Sigmoid colon (tissue), 7 donors: ENCODE data around the gene SH3BP5. TPM values are rescaled to one million over a fixed set of nuclear protein-coding genes. Genes with fewer than 3 reads are reported as not detected.
A peak's percentile ranks its signal among the peaks of the same experiment; 100 is the strongest.

Source experiments
- DNase-seq: peaks from one replicate; pipeline ENCODE4 v3.0.0-alpha.2; 2019
- H3K27ac ChIP-seq, 4 donors: fragments of 200-600 bp; sonication (generic); one replicate each; pipeline ENCODE4 v1.5.1; 2016 to 2019; ENCODE audit warnings: mild to moderate bottlenecking in 1 of 4
- H3K27me3 ChIP-seq, 3 donors: fragments of 200-600 bp; sonication (generic); one replicate each; pipeline ENCODE4 v1.5.1; 2019; ENCODE audit warnings: mild to moderate bottlenecking in 1 of 3
- H3K36me3 ChIP-seq, 4 donors: fragments of 200-600 bp; sonication (generic); one replicate each; pipeline ENCODE4 v1.5.1; 2016 to 2019
- H3K4me1 ChIP-seq, 4 donors: fragments of 200-600 bp; sonication (generic); one replicate each; pipeline ENCODE4 v1.5.1; 2017 to 2019
- H3K4me3 ChIP-seq, 4 donors: fragments of 200-600 bp; sonication (generic); one replicate each; pipeline ENCODE4 v1.5.1; 2017 to 2019; ENCODE audit warnings: mild to moderate bottlenecking in 2 of 4, moderate library complexity in 1 of 4
- H3K9me3 ChIP-seq, 4 donors: fragments of 200-600 bp in 3 of 4; sonication (generic) in 3 of 4; one replicate each; pipeline versions ENCODE4 v1.5.1 to v1.6.1; 2013 to 2019
- CTCF ChIP-seq, 4 experiments: fragments of 450-650 bp in 3 of 4; fragments of 200-600 bp in 1 of 4; IDR thresholded peaks; one replicate each; pipeline ENCODE4 v1.5.1; 2016 to 2019; ENCODE audit warnings: antibody characterized with exemption in 4 of 4, mild to moderate bottlenecking in 3 of 4, moderate library complexity in 2 of 4
- EP300 ChIP-seq, 4 donors: sonication (generic); formaldehyde crosslinking; IDR thresholded peaks; one replicate each; pipeline ENCODE4 v1.6.1; 2017; ENCODE audit warnings: antibody characterized with exemption in 4 of 4
- POLR2A ChIP-seq, 2 donors: fragments of 450-650 bp; IDR thresholded peaks; one replicate each; pipeline ENCODE4 v1.6.1; 2016; ENCODE audit warnings: antibody characterized with exemption in 2 of 2, mild to moderate bottlenecking in 2 of 2, moderate library complexity in 2 of 2
- POLR2AphosphoS5 ChIP-seq, 4 donors: sonication (generic); formaldehyde crosslinking; IDR thresholded peaks; one replicate each; pipeline ENCODE4 v1.6.1; 2017; ENCODE audit warnings: antibody characterized with exemption in 4 of 4
- WGBS, 2 donors: extraction: QIAGEN DNeasy Blood & Tissue Kit; methylation state at CpG; one replicate each; pipeline ENCODE4 v1.1.7; 2013; 5-methylcytosine and 5-hydroxymethylcytosine counted together
- intact Hi-C: fragments of 100-400 bp; cut with DNase I; formaldehyde crosslinking; loops from one replicate; pipeline ENCODE4 v1.15.1; 2023
- polyA plus RNA-seq, 3 donors: library from polyadenylated mRNA; stranded (reverse); fragments of 200-250 nt; gene quantifications; one replicate each; pipeline ENCODE4 v1.2.3, GENCODE V29; 2013
- total RNA-seq, 4 donors: library from RNA; depleted of rRNA; stranded (reverse); fragments of >200 nt; gene quantifications; one replicate each; pipeline ENCODE4 v1.1.0, GENCODE V29; 2016
- donor health status: healthy with polysubstance abuse.
- donor health status: Bipolar disorder and iron deficiency.
- donor health status: healthy.

The SH3BP5 gene
- total and polyA plus RNA-seq, 7 donors, result 5.5 to 40.4 (median 31.2) TPM

DNA sequence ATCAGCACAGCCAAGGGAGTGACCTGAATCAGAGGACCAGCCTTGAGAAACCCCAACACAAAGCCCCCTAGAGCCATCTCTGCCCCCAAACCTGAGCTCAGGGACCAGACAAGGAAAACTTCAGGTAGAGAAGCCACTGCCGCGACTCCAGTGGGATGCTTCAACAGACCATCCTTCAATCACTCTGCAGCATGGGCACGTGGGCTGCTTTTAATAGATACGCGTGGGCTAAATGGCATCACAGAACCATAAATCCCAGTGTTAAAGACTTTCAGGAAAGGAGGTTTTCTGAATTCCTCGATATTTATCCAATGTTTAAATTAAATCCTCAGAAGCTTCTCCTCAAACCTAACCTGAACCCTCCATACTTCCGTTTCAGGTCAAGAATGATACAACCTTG is 30.6 kb downstream of the SH3BP5 start:
- TF ChIP-seq EP300 (IDR thresholded peaks at IDR 0.05), result no peak
- TF ChIP-seq CTCF (IDR thresholded peaks at IDR 0.05), result no peak
- TF ChIP-seq POLR2A (IDR thresholded peaks at IDR 0.05), result no peak
- TF ChIP-seq POLR2AphosphoS5 (IDR thresholded peaks at IDR 0.05), result no peak
- no peaks in the 10 kb centered on the region for H3K9me3 ChIP-seq
- 96 to 97% methylated on average over 7 of the region's 7 CpGs for WGBS, 2 donors
- H3K36me3 ChIP-seq, result peaks cover 0 to 10% (median 0%) of the 10 kb centered on the region in 4 donors
- H3K4me3 ChIP-seq, result no peak overlapping the region
- H3K27me3 ChIP-seq, result no peaks in the 10 kb centered on the region
- H3K4me1 ChIP-seq, result no peaks in the 10 kb centered on the region
- H3K27ac ChIP-seq, result no peak overlapping the region
- DNase-seq, result peak; percentile 19
- intact Hi-C loops, result no loop called here

GRCh38 chr3:15300323-15301078 is 31.9 kb downstream of the SH3BP5 start:
- no peaks in the 10 kb centered on the region for H3K4me1 ChIP-seq
- intact Hi-C loops, result no loop called here
- peaks cover 0 to 10% (median 0%) of the 10 kb centered on the region in 4 donors for H3K36me3 ChIP-seq
- no peaks in the 10 kb centered on the region for H3K9me3 ChIP-seq
- H3K27me3 ChIP-seq, result no peaks in the 10 kb centered on the region
- 62 to 72% methylated on average over 8 of the region's 8 CpGs for WGBS, 2 donors
- no peak overlapping the region for H3K4me3 ChIP-seq
- peak; percentile 66 for DNase-seq
- H3K27ac ChIP-seq, result peak overlapping the region; percentile 5 to 34 (median 14)
- no peak for TF ChIP-seq EP300 (IDR thresholded peaks at IDR 0.05)
- TF ChIP-seq POLR2AphosphoS5 (IDR thresholded peaks at IDR 0.05), result peak in 1 of 4 donors; percentile 32
- no peak for TF ChIP-seq CTCF (IDR thresholded peaks at IDR 0.05)
- no peak for TF ChIP-seq POLR2A (IDR thresholded peaks at IDR 0.05)

GRCh38 chr3:15299036-15299435 is 33.4 kb downstream of the SH3BP5 start:
- Histone ChIP-seq H3K9me3 (no peaks in the 10 kb centered on the region), H3K36me3 (peaks cover 0 to 10% (median 0%) of the 10 kb centered on the region in 4 donors), H3K4me1 (no peaks in the 10 kb centered on the region), H3K27me3 (no peaks in the 10 kb centered on the region), H3K4me3 (no peak overlapping the region), H3K27ac (peak overlapping the region in 2 of 4 donors; percentile 1 to 25)
- intact Hi-C loops, result no loop called here
- DNase-seq, result peak; percentile 61
- 86 to 90% methylated on average over 3 of the region's 3 CpGs for WGBS, 2 donors
- TF ChIP-seq POLR2AphosphoS5 (IDR thresholded peaks at IDR 0.05), result no peak
- no peak for TF ChIP-seq CTCF (IDR thresholded peaks at IDR 0.05)
- TF ChIP-seq POLR2A (IDR thresholded peaks at IDR 0.05), result no peak
- no peak for TF ChIP-seq EP300 (IDR thresholded peaks at IDR 0.05)

GRCh38 chr3:15298504-15298903 is 33.9 kb downstream of the SH3BP5 start:
- TF ChIP-seq EP300 (IDR thresholded peaks at IDR 0.05), result no peak
- TF ChIP-seq CTCF (IDR thresholded peaks at IDR 0.05), result no peak
- Histone ChIP-seq H3K4me1 (peaks cover 0 to 2% (median 1%) of the 10 kb centered on the region in 4 donors), H3K27ac (peak overlapping the region in 3 of 4 donors; percentile 1 to 29 (median 25)), H3K9me3 (no peaks in the 10 kb centered on the region), H3K27me3 (no peaks in the 10 kb centered on the region), H3K4me3 (no peak overlapping the region), H3K36me3 (peaks cover 0 to 10% (median 0%) of the 10 kb centered on the region in 4 donors)
- intact Hi-C loops, result no loop called here
- 88 to 89% methylated on average over 3 of the region's 3 CpGs for WGBS, 2 donors
- DNase-seq, result no peak
